RKO (cell line): Measurements from ENCODE around the gene MACROD2.
"Not testable (repeated sequence)": the region's sequence is repeated elsewhere in the genome, so short reads cannot be mapped to it uniquely, and the experiment has no call there.

Experiments used
- DNase-seq: peaks from one replicate; pipeline ENCODE4 v3.0.0-alpha.2; 2016; ENCODE audit warnings: low spot score

The MACROD2 gene

GRCh38 chr20:14270751-14271150, 275.4 kb downstream of the MACROD2 start:
- not testable (repeated sequence) for DNase-seq

- DNase-seq: no peak
Measured at GRCh38 chr20:14282140-14282539, 286.8 kb downstream of the MACROD2 start.

GRCh38 chr20:14284443-14284842, 289.1 kb downstream of the MACROD2 start:
- DNase-seq: no peak

- DNase-seq: peak; percentile 65
Measured at GRCh38 chr20:14288341-14289330, 293.3 kb downstream of the MACROD2 start.

GRCh38 chr20:14291502-14291901, 296.2 kb downstream of the MACROD2 start:
- no peak for DNase-seq

- DNase-seq: no peak
Measured at GRCh38 chr20:14295238-14295637, 299.9 kb downstream of the MACROD2 start.

GRCh38 chr20:14295770-14296309, 300.5 kb downstream of the MACROD2 start:
- no peak for DNase-seq

GRCh38 chr20:14299831-14300230, 304.5 kb downstream of the MACROD2 start:
- DNase-seq: no peak

GRCh38 chr20:14303106-14303505, 307.8 kb downstream of the MACROD2 start:
- no peak for DNase-seq

GRCh38 chr20:14303651-14304050, 308.3 kb downstream of the MACROD2 start:
- DNase-seq: no peak

GRCh38 chr20:14304472-14304871, 309.2 kb downstream of the MACROD2 start:
- no peak for DNase-seq

- DNase-seq: no peak
Measured at GRCh38 chr20:14307956-14308355, 312.6 kb downstream of the MACROD2 start.

- no peak for DNase-seq
Measured at GRCh38 chr20:14310977-14311627, 315.8 kb downstream of the MACROD2 start.

GRCh38 chr20:14312001-14312400, 316.7 kb downstream of the MACROD2 start:
- DNase-seq: no peak

- no peak for DNase-seq
Measured at GRCh38 chr20:14313341-14314020, 318.2 kb downstream of the MACROD2 start.

GRCh38 chr20:14319704-14320103, 324.4 kb downstream of the MACROD2 start:
- DNase-seq: no peak

GRCh38 chr20:14331646-14332045, 336.3 kb downstream of the MACROD2 start:
- DNase-seq: no peak

- no peak for DNase-seq
Measured at GRCh38 chr20:14332866-14333265, 337.6 kb downstream of the MACROD2 start.

GRCh38 chr20:14333721-14334120, 338.4 kb downstream of the MACROD2 start:
- DNase-seq: no peak

- DNase-seq: peak; percentile 42
Measured at GRCh38 chr20:14334306-14334930, 339.1 kb downstream of the MACROD2 start.

- DNase-seq: no peak
Measured at GRCh38 chr20:14335052-14335451, 339.7 kb downstream of the MACROD2 start.

GRCh38 chr20:14336686-14337085, 341.4 kb downstream of the MACROD2 start:
- no peak for DNase-seq
